GM15510 (cell line): ENCODE results near the gene PDE3A.

Experiments
- POLR2A ChIP-seq: IDR thresholded peaks from 3 replicates; pipeline ENCODE4 v1.6.1; 2011; ENCODE audit warnings: borderline replicate concordance; ENCODE audit not compliant: insufficient read length; ENCODE audit errors: extremely low read depth

Gene PDE3A

GRCh38 chr12:20561871-20562270, 193.5 kb downstream of the PDE3A start:
- no peak for TF ChIP-seq POLR2A

GRCh38 chr12:20567413-20567812, 199.1 kb downstream of the PDE3A start:
- no peak for TF ChIP-seq POLR2A

GRCh38 chr12:20572451-20572850, 204.1 kb downstream of the PDE3A start:
- TF ChIP-seq POLR2A: no peak

GRCh38 chr12:20576528-20576927, 208.2 kb downstream of the PDE3A start:
- no peak for TF ChIP-seq POLR2A

GRCh38 chr12:20577054-20577453, 208.7 kb downstream of the PDE3A start:
- TF ChIP-seq POLR2A: no peak

- TF ChIP-seq POLR2A: no peak
Observed at GRCh38 chr12:20578142-20578541, 209.8 kb downstream of the PDE3A start.

GRCh38 chr12:20585055-20585625, 216.8 kb downstream of the PDE3A start:
- TF ChIP-seq POLR2A: no peak

- TF ChIP-seq POLR2A: no peak
Observed at GRCh38 chr12:20585913-20586312, 217.6 kb downstream of the PDE3A start.

- TF ChIP-seq POLR2A: no peak
Observed at GRCh38 chr12:20588042-20588441, 219.7 kb downstream of the PDE3A start.

- no peak for TF ChIP-seq POLR2A
Observed at GRCh38 chr12:20590570-20590969, 222.2 kb downstream of the PDE3A start.

GRCh38 chr12:20592556-20592955, 224.2 kb downstream of the PDE3A start:
- TF ChIP-seq POLR2A: no peak

GRCh38 chr12:20593611-20594010, 225.3 kb downstream of the PDE3A start:
- TF ChIP-seq POLR2A: no peak

- TF ChIP-seq POLR2A: no peak
Observed at GRCh38 chr12:20596061-20596460, 227.7 kb downstream of the PDE3A start.

GRCh38 chr12:20599757-20600156, 231.4 kb downstream of the PDE3A start:
- no peak for TF ChIP-seq POLR2A

GRCh38 chr12:20601668-20602280, 233.4 kb downstream of the PDE3A start:
- no peak for TF ChIP-seq POLR2A

- no peak for TF ChIP-seq POLR2A
Observed at GRCh38 chr12:20602641-20603391, 234.5 kb downstream of the PDE3A start.
